HCT116 (cell line): Measurements from ENCODE around the gene BACE1. TPM values are rescaled to one million over a fixed set of nuclear protein-coding genes. Genes with fewer than 3 reads are reported as not detected.

ENCODE experiments used
- ATAC-seq: fragments of 200-7000 bp; cut with Tn5 transposase; 2 replicates; pipeline ENCODE4 v1.9.1; 2020; ENCODE audit warnings: mild to moderate bottlenecking, moderate library complexity
- BruUV-seq: library from RNA; stranded (reverse); fragments of 400-500 nt; replicated peaks from 2 replicates; lab custom pipeline; 2021; lab: Mats Ljungman, UMichigan
- CTCF ChIA-PET: fragments of 300-600 bp; sonication (Branson Sonifier 250); formaldehyde crosslinking; loops from one replicate; lab custom pipeline; 2021; ENCODE audit warnings: antibody characterized with exemption; lab: Charles Lee
- POLR2A ChIA-PET: fragments of 300-600, 350-600 bp; sonication (Branson Sonifier 250); formaldehyde crosslinking; loops from one replicate; lab custom pipeline; 2021; ENCODE audit warnings: antibody characterized with exemption; lab: Charles Lee
- RAD21 ChIA-PET, 2 experiments: fragments of 300-600 bp; sonication (Branson Sonifier 250); formaldehyde crosslinking; loops; one replicate each; lab custom pipeline; 2023; ENCODE audit warnings: low total read pairs in 2 of 2; ENCODE audit not compliant: uncharacterized antibody in 2 of 2, unreplicated experiment in 2 of 2, low non-redundant PET in 1 of 2; lab: Charles Lee
- DNase-seq: peaks from one replicate; pipeline ENCODE4 v3.0.0-alpha.2; 2010; ENCODE audit warnings: low read depth, low spot score
- H2AFZ ChIP-seq: fragments of 200-600 bp; shearing (Covaris generic), sonication (generic); 2 replicates; pipeline ENCODE4 v1.6.1; 2017; ENCODE audit warnings: low read depth, mixed run types, mixed read lengths, antibody characterized with exemption, low read length; ENCODE audit not compliant: poor library complexity, severe bottlenecking
- H3K27ac ChIP-seq: 2 replicates; pipeline ENCODE4 v1.5.1; 2012; ENCODE audit warnings: low read depth, low read length
- H3K27me3 ChIP-seq: fragments of 200-600 bp; sonication (generic); 2 replicates; pipeline ENCODE4 v1.6.1; 2016; ENCODE audit warnings: mixed run types, low read length, mixed read lengths; ENCODE audit not compliant: insufficient read depth
- H3K36me3 ChIP-seq, 2 experiments: fragments of 200-500 bp in 1 of 2; fragments of 200-600 bp in 1 of 2; sonication (Bioruptor generic) in 1 of 2; sonication (generic) in 1 of 2; 2 replicates each; pipeline versions ENCODE4 v1.5.1 to v1.6.1; 2014 to 2016; ENCODE audit warnings: low read length in 2 of 2, inconsistent platforms in 1 of 2, mixed read lengths in 1 of 2, mixed run types in 1 of 2; ENCODE audit not compliant: insufficient read depth in 2 of 2, control insufficient read depth in 1 of 2
- H3K4me1 ChIP-seq, 2 experiments: fragments of 200-600 bp in 1 of 2; sonication (generic) in 1 of 2; 2 replicates each; pipeline versions ENCODE4 v1.5.1 to v1.6.1; 2012 to 2017; ENCODE audit warnings: low read length in 2 of 2, inconsistent platforms in 1 of 2, mild to moderate bottlenecking in 1 of 2, mixed read lengths in 1 of 2, mixed run types in 1 of 2, moderate library complexity in 1 of 2; ENCODE audit not compliant: insufficient read depth in 2 of 2, control insufficient read depth in 1 of 2
- H3K4me2 ChIP-seq: fragments of 200-600 bp; sonication (generic); 2 replicates; pipeline ENCODE4 v1.6.1; 2017; ENCODE audit warnings: mixed run types, low read length, mixed read lengths
- H3K4me3 ChIP-seq, 2 experiments: fragments of 200-600 bp in 1 of 2; sonication (generic) in 1 of 2; replicated peaks in 1 of 2; 2 replicates each; pipeline ENCODE4 v1.5.1; 2011 to 2016; ENCODE audit warnings: low read length in 2 of 2, control low read depth in 1 of 2, low read depth in 1 of 2, mild to moderate bottlenecking in 1 of 2, mixed read lengths in 1 of 2, mixed run types in 1 of 2
- H3K79me2 ChIP-seq: fragments of 200-600 bp; sonication (generic); 2 replicates; pipeline ENCODE4 v1.6.1; 2017; ENCODE audit warnings: mild to moderate bottlenecking, mixed run types, low read length, moderate library complexity, mixed read lengths; ENCODE audit not compliant: insufficient read depth
- H3K9ac ChIP-seq: fragments of 200-600 bp; sonication (generic); 2 replicates; pipeline ENCODE4 v1.6.1; 2016; ENCODE audit warnings: low read length, mixed read lengths
- H3K9me2 ChIP-seq: fragments of 200-600 bp; sonication (generic), shearing (Covaris generic); 2 replicates; pipeline ENCODE4 v1.6.1; 2017; ENCODE audit warnings: mixed run types, mild to moderate bottlenecking, moderate library complexity; ENCODE audit not compliant: insufficient read depth
- H3K9me3 ChIP-seq, 2 experiments: fragments of 200-500 bp in 1 of 2; fragments of 200-600 bp in 1 of 2; sonication (Bioruptor generic) in 1 of 2; sonication (generic) in 1 of 2; 2 replicates each; pipeline ENCODE4 v1.6.1; 2014 to 2017; ENCODE audit warnings: low read length in 2 of 2, mixed read lengths in 2 of 2, inconsistent platforms in 1 of 2, low read depth in 1 of 2, mild to moderate bottlenecking in 1 of 2, mixed run types in 1 of 2, moderate library complexity in 1 of 2; ENCODE audit not compliant: control insufficient read depth in 1 of 2, insufficient read depth in 1 of 2
- H4K20me1 ChIP-seq: fragments of 200-600 bp; sonication (generic), shearing (Covaris generic); 2 replicates; pipeline ENCODE4 v1.6.1; 2017; ENCODE audit warnings: mixed run types, mild to moderate bottlenecking, moderate library complexity; ENCODE audit not compliant: insufficient read depth
- CBX3 ChIP-seq: IDR thresholded peaks from 2 replicates; pipeline ENCODE4 v1.6.1; 2012; ENCODE audit warnings: low read depth
- CEBPB ChIP-seq: IDR thresholded peaks from 2 replicates; pipeline ENCODE4 v1.6.1; 2012; ENCODE audit warnings: low read depth
- EGR1 ChIP-seq: IDR thresholded peaks from 2 replicates; pipeline ENCODE4 v1.6.1; 2012; ENCODE audit warnings: low read depth
- ELF1 ChIP-seq: IDR thresholded peaks from 2 replicates; pipeline ENCODE4 v1.6.1; 2012; ENCODE audit warnings: low read depth, borderline replicate concordance
- FOSL1 ChIP-seq: IDR thresholded peaks from 2 replicates; pipeline ENCODE4 v1.6.1; 2012; ENCODE audit warnings: low read depth
- JUND ChIP-seq: IDR thresholded peaks from 2 replicates; pipeline ENCODE4 v1.6.1; 2012
- POLR2A ChIP-seq: IDR thresholded peaks from 2 replicates; pipeline ENCODE4 v1.7.0; 2011; ENCODE audit warnings: borderline replicate concordance; ENCODE audit not compliant: insufficient read depth, insufficient read length; ENCODE audit errors: extremely low read depth
- POLR2AphosphoS5 ChIP-seq: IDR thresholded peaks from 2 replicates; pipeline ENCODE4 v1.6.1; 2011; ENCODE audit warnings: mild to moderate bottlenecking, low read depth, low read length, moderate library complexity
- RAD21 ChIP-seq: IDR thresholded peaks from 2 replicates; pipeline ENCODE4 v1.6.1; 2012; ENCODE audit warnings: low read depth, mild to moderate bottlenecking
- SIN3A ChIP-seq: IDR thresholded peaks from 2 replicates; pipeline ENCODE4 v1.6.1; 2012; ENCODE audit warnings: low read depth
- SP1 ChIP-seq: IDR thresholded peaks from 2 replicates; pipeline ENCODE4 v1.6.1; 2012; ENCODE audit warnings: low read depth
- TCF7L2 ChIP-seq: IDR thresholded peaks from 2 replicates; pipeline ENCODE4 v1.7.0; 2011; ENCODE audit warnings: borderline replicate concordance, inconsistent platforms; ENCODE audit not compliant: insufficient read depth, insufficient read length; ENCODE audit errors: extremely low read depth
- ZFX ChIP-seq: fragments of 450-650 bp; IDR thresholded peaks from 2 replicates; pipeline ENCODE4 v1.6.1; 2017
- intact Hi-C: fragments of 100-400 bp; cut with micrococcal nuclease; formaldehyde crosslinking; loops from 2 replicates; pipeline ENCODE4 v1.10.0; 2022
- total RNA-seq: library from RNA; stranded (reverse); gene quantifications from one replicate; pipeline ENCODE4 v1.2.1, GENCODE V29; 2021; ENCODE audit not compliant: unreplicated experiment
- TF ChIP-seq, protein P1 (sequence below): IDR thresholded peaks from 2 replicates; pipeline ENCODE4 v1.6.1; 2012
- TF ChIP-seq, protein P2 (sequence below): IDR thresholded peaks from 2 replicates; pipeline ENCODE4 v1.6.1; 2012; ENCODE audit warnings: low read depth
- TF ChIP-seq, protein P3 (sequence below), 3 experiments: fragments of 200-600 bp in 1 of 3; sonication (generic) in 1 of 3; IDR thresholded peaks in 2 of 3; conservative IDR thresholded peaks in 1 of 3; 2 replicates each; pipeline ENCODE4 v1.5.1; 2012 to 2017; ENCODE audit warnings: low read depth in 2 of 3, low read length in 2 of 3, antibody characterized with exemption in 1 of 3, borderline replicate concordance in 1 of 3, control low read depth in 1 of 3, mild to moderate bottlenecking in 1 of 3, mixed read lengths in 1 of 3, mixed run types in 1 of 3, moderate library complexity in 1 of 3; ENCODE audit not compliant: insufficient read depth in 1 of 3

BACE1 gene
- total RNA-seq, 1 experiment from 2014 or later = 8.5 TPM

DNA sequence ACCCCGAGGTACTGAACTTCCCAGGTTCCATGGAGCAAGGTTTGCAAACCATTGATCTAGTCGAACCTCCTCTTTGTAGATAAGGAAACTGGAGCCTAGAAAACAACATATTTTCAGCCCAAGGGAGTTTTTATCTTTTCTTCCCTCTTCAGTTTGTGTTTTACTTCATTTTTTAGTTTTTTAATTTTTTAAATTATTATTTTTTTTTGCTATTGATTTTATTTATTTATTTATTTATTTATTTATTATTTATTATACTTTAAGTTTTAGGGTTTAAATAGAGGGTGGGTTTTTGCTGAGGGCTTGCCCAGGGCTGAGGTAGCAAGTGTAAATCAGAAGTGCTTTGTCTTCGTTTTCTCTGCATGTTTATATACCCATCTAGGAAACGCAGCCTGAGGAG lies 38.5 kb upstream of the BACE1 start:
- Histone ChIP-seq H3K27me3 (no peaks in the 10 kb centered on the region), H3K9ac (no peak overlapping the region), H3K36me3 (peaks cover 7 to 15% of the 10 kb centered on the region in 2 experiments; a peak in 3 of 4 replicates), H3K79me2 (no peaks in the 10 kb centered on the region), H3K4me2 (no peak overlapping the region), H4K20me1 (no peaks in the 10 kb centered on the region), H3K27ac (no peak overlapping the region), H3K9me2 (no peaks in the 10 kb centered on the region), H3K4me3 (no peak overlapping the region), H3K9me3 (no peaks in the 10 kb centered on the region), H3K4me1 (no peaks in the 10 kb centered on the region), H2AFZ (no peak overlapping the region)
- intact Hi-C loops = no loop called here
- RAD21 ChIA-PET = no interaction called here
- POLR2A ChIA-PET = no interaction called here
- no peak for TF ChIP-seq EGR1
- TF ChIP-seq SP1 = no peak
- TF ChIP-seq ELF1 = no peak
- no peak for TF ChIP-seq CBX3
- no peak for TF ChIP-seq JUND
- TF ChIP-seq RAD21 = no peak
- no peak for TF ChIP-seq FOSL1
- no peak for ATAC-seq
- DNase-seq = no peak
- BruUV-seq = no TSS peak
- CTCF ChIA-PET = no interaction called here

DNA sequence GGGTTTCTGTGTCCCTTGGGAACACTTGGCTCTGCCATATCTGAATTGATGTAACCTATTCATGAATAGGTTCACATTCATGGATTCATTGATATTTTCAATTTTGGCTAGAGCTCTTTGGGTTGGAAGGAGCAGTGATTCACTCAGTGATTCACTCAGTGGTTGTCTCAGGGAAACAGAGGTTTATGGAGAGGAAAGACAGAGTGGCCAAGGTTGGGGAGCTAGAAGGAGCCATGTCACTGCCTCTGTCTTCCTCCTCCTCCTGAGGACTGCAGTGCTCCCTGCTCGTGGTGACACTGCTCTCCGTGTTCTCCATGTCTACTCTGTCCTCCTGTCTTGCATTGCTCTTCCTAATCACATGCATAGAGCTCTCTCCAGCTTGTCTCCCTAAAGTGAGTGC lies 29.0 kb upstream of the BACE1 start:
- no peak overlapping the region for H2AFZ ChIP-seq
- H3K27me3 ChIP-seq = no peaks in the 10 kb centered on the region
- TF ChIP-seq CEBPB = no peak
- TF ChIP-seq, protein P1, sequence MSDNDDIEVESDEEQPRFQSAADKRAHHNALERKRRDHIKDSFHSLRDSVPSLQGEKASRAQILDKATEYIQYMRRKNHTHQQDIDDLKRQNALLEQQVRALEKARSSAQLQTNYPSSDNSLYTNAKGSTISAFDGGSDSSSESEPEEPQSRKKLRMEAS = no peak
- no peak for TF ChIP-seq TCF7L2
- no peak for TF ChIP-seq ELF1
- TF ChIP-seq, protein P2, sequence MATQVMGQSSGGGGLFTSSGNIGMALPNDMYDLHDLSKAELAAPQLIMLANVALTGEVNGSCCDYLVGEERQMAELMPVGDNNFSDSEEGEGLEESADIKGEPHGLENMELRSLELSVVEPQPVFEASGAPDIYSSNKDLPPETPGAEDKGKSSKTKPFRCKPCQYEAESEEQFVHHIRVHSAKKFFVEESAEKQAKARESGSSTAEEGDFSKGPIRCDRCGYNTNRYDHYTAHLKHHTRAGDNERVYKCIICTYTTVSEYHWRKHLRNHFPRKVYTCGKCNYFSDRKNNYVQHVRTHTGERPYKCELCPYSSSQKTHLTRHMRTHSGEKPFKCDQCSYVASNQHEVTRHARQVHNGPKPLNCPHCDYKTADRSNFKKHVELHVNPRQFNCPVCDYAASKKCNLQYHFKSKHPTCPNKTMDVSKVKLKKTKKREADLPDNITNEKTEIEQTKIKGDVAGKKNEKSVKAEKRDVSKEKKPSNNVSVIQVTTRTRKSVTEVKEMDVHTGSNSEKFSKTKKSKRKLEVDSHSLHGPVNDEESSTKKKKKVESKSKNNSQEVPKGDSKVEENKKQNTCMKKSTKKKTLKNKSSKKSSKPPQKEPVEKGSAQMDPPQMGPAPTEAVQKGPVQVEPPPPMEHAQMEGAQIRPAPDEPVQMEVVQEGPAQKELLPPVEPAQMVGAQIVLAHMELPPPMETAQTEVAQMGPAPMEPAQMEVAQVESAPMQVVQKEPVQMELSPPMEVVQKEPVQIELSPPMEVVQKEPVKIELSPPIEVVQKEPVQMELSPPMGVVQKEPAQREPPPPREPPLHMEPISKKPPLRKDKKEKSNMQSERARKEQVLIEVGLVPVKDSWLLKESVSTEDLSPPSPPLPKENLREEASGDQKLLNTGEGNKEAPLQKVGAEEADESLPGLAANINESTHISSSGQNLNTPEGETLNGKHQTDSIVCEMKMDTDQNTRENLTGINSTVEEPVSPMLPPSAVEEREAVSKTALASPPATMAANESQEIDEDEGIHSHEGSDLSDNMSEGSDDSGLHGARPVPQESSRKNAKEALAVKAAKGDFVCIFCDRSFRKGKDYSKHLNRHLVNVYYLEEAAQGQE = no peak
- TF ChIP-seq FOSL1 = no peak
- no peak for TF ChIP-seq RAD21
- TF ChIP-seq SP1 = no peak
- no peak for TF ChIP-seq EGR1
- TF ChIP-seq CBX3 = no peak
- TF ChIP-seq POLR2A = no peak
- TF ChIP-seq, protein P3, sequence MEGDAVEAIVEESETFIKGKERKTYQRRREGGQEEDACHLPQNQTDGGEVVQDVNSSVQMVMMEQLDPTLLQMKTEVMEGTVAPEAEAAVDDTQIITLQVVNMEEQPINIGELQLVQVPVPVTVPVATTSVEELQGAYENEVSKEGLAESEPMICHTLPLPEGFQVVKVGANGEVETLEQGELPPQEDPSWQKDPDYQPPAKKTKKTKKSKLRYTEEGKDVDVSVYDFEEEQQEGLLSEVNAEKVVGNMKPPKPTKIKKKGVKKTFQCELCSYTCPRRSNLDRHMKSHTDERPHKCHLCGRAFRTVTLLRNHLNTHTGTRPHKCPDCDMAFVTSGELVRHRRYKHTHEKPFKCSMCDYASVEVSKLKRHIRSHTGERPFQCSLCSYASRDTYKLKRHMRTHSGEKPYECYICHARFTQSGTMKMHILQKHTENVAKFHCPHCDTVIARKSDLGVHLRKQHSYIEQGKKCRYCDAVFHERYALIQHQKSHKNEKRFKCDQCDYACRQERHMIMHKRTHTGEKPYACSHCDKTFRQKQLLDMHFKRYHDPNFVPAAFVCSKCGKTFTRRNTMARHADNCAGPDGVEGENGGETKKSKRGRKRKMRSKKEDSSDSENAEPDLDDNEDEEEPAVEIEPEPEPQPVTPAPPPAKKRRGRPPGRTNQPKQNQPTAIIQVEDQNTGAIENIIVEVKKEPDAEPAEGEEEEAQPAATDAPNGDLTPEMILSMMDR (IDR thresholded peaks at IDR 0.05 in 2 of 3, conservative IDR thresholded peaks at IDR 0.05 in 1 of 3; ENCODE audit: borderline replicate concordance in 1 of 3, insufficient read depth in 1 of 3, low read depth in 2 of 3, low read length in 2 of 3) = no peak
- no peak for TF ChIP-seq POLR2AphosphoS5
- no peak for TF ChIP-seq ZFX
- TF ChIP-seq SIN3A = no peak
- no peaks in the 10 kb centered on the region for H4K20me1 ChIP-seq
- no peaks in the 10 kb centered on the region for H3K79me2 ChIP-seq
- CTCF ChIA-PET = no interaction called here
- H3K9me3 ChIP-seq = no peaks in the 10 kb centered on the region
- H3K4me2 ChIP-seq = no peak overlapping the region
- H3K4me3 ChIP-seq = no peak overlapping the region
- ATAC-seq = no peak
- intact Hi-C loops = no loop called here
- no peaks in the 10 kb centered on the region for H3K9me2 ChIP-seq
- no TSS peak for BruUV-seq
- H3K27ac ChIP-seq = no peak overlapping the region
- RAD21 ChIA-PET = no interaction called here
- H3K4me1 ChIP-seq = no peaks in the 10 kb centered on the region
- H3K9ac ChIP-seq = no peak overlapping the region
- H3K36me3 ChIP-seq = peaks cover 3 to 12% of the 10 kb centered on the region in 2 experiments; a peak in 2 of 4 replicates
- no peak for DNase-seq
- POLR2A ChIA-PET = interaction anchor here (1.1 kb wide), 1 partner anchor 17 kb away, joined by 3 read pairs; the partner anchor contains the start of gene CEP164
